Rectal smooth muscle tissue (tissue), 1 donor: ENCODE results near the gene SLC34A3.

Experiments used
- H3K27ac ChIP-seq: one replicate; pipeline ENCODE4 v1.7.0; 2013; ENCODE audit warnings: low read depth, low read length, inconsistent platforms
- H3K27me3 ChIP-seq: one replicate; pipeline ENCODE4 v1.7.0; 2013; ENCODE audit warnings: low read length; ENCODE audit not compliant: control insufficient read depth, insufficient read depth
- H3K36me3 ChIP-seq: one replicate; pipeline ENCODE4 v1.7.0; 2013; ENCODE audit warnings: low read length; ENCODE audit not compliant: control insufficient read depth, insufficient read depth
- H3K4me1 ChIP-seq: one replicate; pipeline ENCODE4 v1.7.0; 2013; ENCODE audit warnings: low read length; ENCODE audit not compliant: control insufficient read depth, insufficient read depth
- H3K4me3 ChIP-seq: one replicate; pipeline ENCODE4 v1.7.0; 2013; ENCODE audit warnings: low read length
- H3K9ac ChIP-seq: one replicate; pipeline ENCODE4 v1.7.0; 2013; ENCODE audit warnings: low read length

SLC34A3 gene

GRCh38 chr9:137230705-137231371 is at the start of gene SLC34A3:
Gene SLC34A3, plus strand, starts transcription at chr9:137230901. Its CDS starts 802 bp downstream, at chr9:137231703.
- peaks cover 43% of the 10 kb centered on the region for H3K27me3 ChIP-seq
- no peak within 1 kb of the TSS for H3K4me3 ChIP-seq
- H3K9ac ChIP-seq, result no peak within 1 kb of the TSS
- H3K4me1 ChIP-seq, result peaks cover under 1% of the 10 kb centered on the region
- no peak within 1 kb of the TSS for H3K27ac ChIP-seq
- no peaks in the 10 kb centered on the region for H3K36me3 ChIP-seq

GRCh38 chr9:137181680-137182079 is 49.0 kb upstream of the SLC34A3 start:
- Histone ChIP-seq H3K4me1 (peaks cover 2% of the 10 kb centered on the region), H3K27ac (no peak overlapping the region), H3K4me3 (no peak overlapping the region), H3K9ac (no peak overlapping the region), H3K27me3 (no peaks in the 10 kb centered on the region), H3K36me3 (peaks cover 38% of the 10 kb centered on the region)

GRCh38 chr9:137182836-137183235 is 47.9 kb upstream of the SLC34A3 start:
- no peak overlapping the region for H3K27ac ChIP-seq
- H3K36me3 ChIP-seq, result peaks cover 38% of the 10 kb centered on the region
- H3K4me1 ChIP-seq, result peaks cover 14% of the 10 kb centered on the region
- H3K27me3 ChIP-seq, result no peaks in the 10 kb centered on the region
- H3K9ac ChIP-seq, result no peak overlapping the region
- H3K4me3 ChIP-seq, result no peak overlapping the region

- H3K36me3 ChIP-seq, result peaks cover 32% of the 10 kb centered on the region
Observed at GRCh38 chr9:137183980-137184595, 46.6 kb upstream of the SLC34A3 start.

DNA sequence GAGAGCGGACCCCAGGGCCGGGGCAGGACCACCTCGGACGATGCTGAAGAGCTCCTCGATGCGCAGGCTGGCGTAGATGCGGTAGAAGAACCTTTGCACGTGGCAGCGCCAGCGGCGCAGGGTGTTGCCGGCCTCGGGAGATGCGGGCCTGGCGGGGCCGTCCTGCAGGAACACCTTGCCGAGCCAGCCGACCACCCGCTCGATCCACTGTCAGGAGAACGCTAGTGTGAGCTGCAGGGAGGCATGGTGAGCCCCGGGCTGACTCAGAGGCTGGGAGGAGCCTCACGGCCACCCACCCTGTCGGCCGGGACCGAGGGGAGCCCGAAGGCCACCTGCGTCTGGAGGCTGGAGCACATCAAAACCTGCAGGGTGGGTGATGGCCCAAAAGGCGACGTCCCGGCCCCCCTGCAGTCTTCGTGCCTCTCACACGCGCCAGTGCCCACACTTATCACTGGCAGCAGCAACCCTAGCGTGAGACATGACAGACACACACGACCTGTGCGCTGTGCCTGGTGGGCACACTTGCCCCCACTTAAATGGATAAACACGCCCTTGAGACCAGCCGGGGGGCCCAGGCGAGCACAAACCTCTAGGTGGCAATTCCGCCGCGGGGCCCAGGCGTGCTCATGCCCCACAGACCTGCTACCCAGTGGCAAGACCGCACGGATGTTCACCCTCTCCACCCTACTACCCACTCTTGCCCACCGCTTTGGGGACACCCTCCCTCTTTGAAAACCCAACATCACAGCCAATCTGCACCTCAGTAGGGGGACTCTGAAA is 45.6 kb upstream of the SLC34A3 start:
- Histone ChIP-seq H3K27me3 (no peaks in the 10 kb centered on the region), H3K27ac (no peak overlapping the region), H3K9ac (no peak overlapping the region), H3K36me3 (peaks cover 32% of the 10 kb centered on the region), H3K4me1 (peaks cover 24% of the 10 kb centered on the region), H3K4me3 (no peak overlapping the region)

More at GRCh38 chr9:137183980-137184595, 46.6 kb upstream of the SLC34A3 start:
- no peaks in the 10 kb centered on the region for H3K27me3 ChIP-seq
- H3K4me3 ChIP-seq, result no peak overlapping the region
- H3K4me1 ChIP-seq, result peaks cover 14% of the 10 kb centered on the region
- no peak overlapping the region for H3K9ac ChIP-seq
- H3K27ac ChIP-seq, result no peak overlapping the region

DNA sequence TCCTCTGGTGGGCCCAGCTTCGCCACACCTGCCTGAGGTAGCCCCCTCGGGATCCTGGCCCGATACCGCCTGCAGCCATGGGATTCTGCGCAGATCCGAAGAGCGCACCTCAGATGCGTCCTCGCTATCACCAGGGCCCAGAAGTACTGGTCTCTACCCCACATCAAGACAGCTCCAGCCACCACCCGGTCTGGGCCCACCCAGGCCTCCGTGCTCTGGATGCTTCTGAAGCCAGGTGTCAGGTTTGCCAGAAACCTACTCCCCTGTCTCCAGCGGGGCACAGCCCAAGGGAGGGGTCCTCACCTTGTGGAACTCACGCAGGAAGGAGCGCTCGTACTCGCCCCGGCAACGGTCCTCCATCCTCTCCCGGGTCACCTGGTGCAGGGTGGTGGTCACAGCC is 44.8 kb upstream of the SLC34A3 start:
- Histone ChIP-seq H3K36me3 (peaks cover 30% of the 10 kb centered on the region), H3K27ac (no peak overlapping the region), H3K4me3 (no peak overlapping the region), H3K4me1 (peaks cover 24% of the 10 kb centered on the region), H3K27me3 (no peaks in the 10 kb centered on the region), H3K9ac (no peak overlapping the region)

GRCh38 chr9:137186385-137186784 is 44.3 kb upstream of the SLC34A3 start:
- Histone ChIP-seq H3K4me3 (peak overlapping the region; percentile 20), H3K36me3 (peaks cover 34% of the 10 kb centered on the region), H3K4me1 (peaks cover 24% of the 10 kb centered on the region), H3K9ac (no peak overlapping the region), H3K27ac (no peak overlapping the region), H3K27me3 (no peaks in the 10 kb centered on the region)

- H3K9ac ChIP-seq, result no peak overlapping the region
- H3K36me3 ChIP-seq, result peaks cover 39% of the 10 kb centered on the region
- H3K4me1 ChIP-seq, result peaks cover 24% of the 10 kb centered on the region
- H3K27ac ChIP-seq, result no peak overlapping the region
- peak overlapping the region; percentile 90 for H3K4me3 ChIP-seq
- no peaks in the 10 kb centered on the region for H3K27me3 ChIP-seq
Observed at GRCh38 chr9:137187386-137187785, 43.3 kb upstream of the SLC34A3 start.

GRCh38 chr9:137188086-137188489 is 42.6 kb upstream of the SLC34A3 start:
- peak overlapping the region; percentile 66 for H3K9ac ChIP-seq
- H3K36me3 ChIP-seq, result peaks cover 32% of the 10 kb centered on the region
- H3K4me1 ChIP-seq, result peaks cover 24% of the 10 kb centered on the region
- H3K4me3 ChIP-seq, result peak overlapping the region; percentile 90
- peak overlapping the region; percentile 91 for H3K27ac ChIP-seq
- H3K27me3 ChIP-seq, result no peaks in the 10 kb centered on the region

GRCh38 chr9:137188490-137189296 is 42.0 kb upstream of the SLC34A3 start, which contains the start of the genes ANAPC2 and SSNA1:
Gene ANAPC2, minus strand, starts transcription at chr9:137188560. Its CDS starts 28 bp downstream, at chr9:137188532.
Gene SSNA1, plus strand, starts transcription at chr9:137188676. Its CDS starts 51 bp downstream, at chr9:137188727.
- Histone ChIP-seq H3K4me3 (peak within 1 kb of the TSS; percentile 92), H3K9ac (peak within 1 kb of the TSS; percentile 90), H3K4me1 (peaks cover 24% of the 10 kb centered on the region), H3K27me3 (no peaks in the 10 kb centered on the region), H3K36me3 (peaks cover 26% of the 10 kb centered on the region), H3K27ac (peak within 1 kb of the TSS; percentile 91)

GRCh38 chr9:137189297-137190295 is 41.1 kb upstream of the SLC34A3 start:
- H3K4me1 ChIP-seq, result peaks cover 24% of the 10 kb centered on the region
- H3K9ac ChIP-seq, result peak overlapping the region; percentile 58
- peak overlapping the region; percentile 92 for H3K4me3 ChIP-seq
- H3K36me3 ChIP-seq, result peaks cover 24% of the 10 kb centered on the region
- H3K27me3 ChIP-seq, result no peaks in the 10 kb centered on the region
- peak overlapping the region; percentile 91 for H3K27ac ChIP-seq
